HepG2 (cell line): Measurements from ENCODE around the gene VAV2. TPM values are rescaled to one million over a fixed set of nuclear protein-coding genes. Genes with fewer than 3 reads are reported as not detected.

Source experiments
- CTCF ChIP-seq: sonication (generic); formaldehyde crosslinking; IDR thresholded peaks from 2 replicates; pipeline ENCODE4 v1.5.0; 2020; ENCODE audit warnings: mild to moderate bottlenecking, missing genetic modification reagents, moderate library complexity
- FUBP1 ChIP-seq: sonication (generic); formaldehyde crosslinking; IDR thresholded peaks from 2 replicates; pipeline ENCODE4 v1.5.1; 2020; ENCODE audit warnings: missing genetic modification reagents, mild to moderate bottlenecking, borderline replicate concordance
- HNF1B ChIP-seq: sonication (generic); formaldehyde crosslinking; IDR thresholded peaks from 2 replicates; pipeline ENCODE4 v1.5.1; 2020; ENCODE audit warnings: mild to moderate bottlenecking, moderate library complexity, missing genetic modification reagents
- JARID2 ChIP-seq: sonication (generic); formaldehyde crosslinking; IDR thresholded peaks from 2 replicates; pipeline ENCODE4 v1.8.1; 2023; ENCODE audit warnings: missing genetic modification reagents, inconsistent platforms; ENCODE audit not compliant: insufficient replicate concordance
- MED1 ChIP-seq: sonication (generic); formaldehyde crosslinking; IDR thresholded peaks from 2 replicates; pipeline ENCODE4 v1.4.0; 2020; ENCODE audit warnings: missing genetic modification reagents
- MIER2 ChIP-seq: IDR thresholded peaks from 2 replicates; pipeline ENCODE4 v1.6.1; 2016; ENCODE audit warnings: missing biosample characterization, missing genetic modification reagents
- NRL ChIP-seq: sonication (generic); formaldehyde crosslinking; IDR thresholded peaks from 2 replicates; pipeline ENCODE4 v1.5.0; 2020; ENCODE audit warnings: missing genetic modification reagents, mild to moderate bottlenecking, moderate library complexity, borderline replicate concordance
- PHF21A ChIP-seq: sonication (generic); formaldehyde crosslinking; IDR thresholded peaks from 2 replicates; pipeline ENCODE4 v1.5.0; 2020; ENCODE audit warnings: mild to moderate bottlenecking, missing genetic modification reagents
- SMAD9 ChIP-seq: sonication (generic); formaldehyde crosslinking; IDR thresholded peaks from 2 replicates; pipeline ENCODE4 v1.5.1; 2020; ENCODE audit warnings: mild to moderate bottlenecking, missing genetic modification reagents
- ZFP91 ChIP-seq: sonication (generic); formaldehyde crosslinking; IDR thresholded peaks from 2 replicates; pipeline ENCODE4 v1.9.0; 2022; ENCODE audit warnings: missing genetic modification reagents, mild to moderate bottlenecking, borderline replicate concordance
- ZNF12 ChIP-seq: sonication (generic); formaldehyde crosslinking; IDR thresholded peaks from 2 replicates; pipeline ENCODE4 v1.5.0; 2020; ENCODE audit warnings: missing genetic modification reagents
- ZNF24 ChIP-seq: fragments of 450-650 bp; IDR thresholded peaks from 2 replicates; pipeline ENCODE4 v1.6.1; 2017; ENCODE audit warnings: antibody characterized with exemption, mild to moderate bottlenecking
- ZNF512 ChIP-seq: sonication (generic); formaldehyde crosslinking; IDR thresholded peaks from 2 replicates; pipeline ENCODE4 v1.4.0; 2020; ENCODE audit warnings: mild to moderate bottlenecking, missing genetic modification reagents
- ZNF660 ChIP-seq: sonication (generic); formaldehyde crosslinking; IDR thresholded peaks from 2 replicates; pipeline ENCODE4 v1.5.1; 2020; ENCODE audit warnings: mild to moderate bottlenecking, low read depth, missing genetic modification reagents, borderline replicate concordance
- ZNF691 ChIP-seq: sonication (generic); formaldehyde crosslinking; IDR thresholded peaks from 2 replicates; pipeline ENCODE4 v1.4.0; 2020; ENCODE audit warnings: missing genetic modification reagents, low read depth, mild to moderate bottlenecking, borderline replicate concordance
- ZNF75D ChIP-seq: sonication (generic); formaldehyde crosslinking; IDR thresholded peaks from 2 replicates; pipeline ENCODE4 v1.8.1; 2023; ENCODE audit warnings: missing genetic modification reagents, mild to moderate bottlenecking, borderline replicate concordance
- ZNF781 ChIP-seq: sonication (generic); formaldehyde crosslinking; IDR thresholded peaks from 2 replicates; pipeline ENCODE4 v1.5.1; 2020; ENCODE audit warnings: borderline replicate concordance, mild to moderate bottlenecking, missing genetic modification reagents; ENCODE audit errors: not compliant biosample characterization
- ZNF792 ChIP-seq: IDR thresholded peaks from 2 replicates; pipeline ENCODE4 v1.6.1; 2016
- ZSCAN21 ChIP-seq: sonication (generic); formaldehyde crosslinking; IDR thresholded peaks from 2 replicates; pipeline ENCODE4 v1.8.0; 2022; ENCODE audit warnings: mild to moderate bottlenecking, missing genetic modification reagents, moderate library complexity, borderline replicate concordance
- polyA plus RNA-seq, 8 experiments: library from polyadenylated mRNA; depleted of rRNA in 3 of 8; stranded (reverse) in 7 of 8; unstranded in 1 of 8; fragments of >200 nt; fragmentation: Illumina TruSeq in 4 of 8; extraction: Trizol in 4 of 8; gene quantifications; 2 replicates each; pipeline versions ENCODE4 v1.2.1 to v1.2.3, GENCODE V29; 2011 to 2016; ENCODE audit warnings: low read depth in 4 of 8, missing spikeins in 1 of 8, mixed read lengths in 1 of 8; ENCODE audit not compliant: insufficient read depth in 1 of 8
- total RNA-seq, 5 experiments: library from RNA; depleted of rRNA; stranded (reverse); fragments of >200 nt; fragmentation: Illumina TruSeq; extraction: Trizol; gene quantifications; 2 replicates each; pipeline ENCODE4 v1.2.3, GENCODE V29; 2016; ENCODE audit warnings: low read depth in 1 of 5

The VAV2 gene
- total and polyA plus RNA-seq, 2 of the 13 experiments (the other 11 are each of a cell fraction or from before 2014, with no cell fraction given), result 22.5 to 22.9 TPM

- TF ChIP-seq JARID2 (CRISPR knock-in tag) (no peak), NRL (CRISPR knock-in tag) (peak; percentile 89; the same call in 1 of the 2 replicates), SMAD9 (no peak), HNF1B (CRISPR knock-in tag) (peak; percentile 99), ZNF24 (no peak), MED1 (CRISPR knock-in tag) (peak; percentile 99), ZNF75D (CRISPR knock-in tag) (no peak), ZNF691 (CRISPR knock-in tag) (peak; percentile 98), CTCF (CRISPR knock-in tag) (peak; percentile 37; the same call in 1 of the 2 replicates), ZNF781 (no peak), ZFP91 (CRISPR knock-in tag) (peak; percentile 92), ZSCAN21 (CRISPR knock-in tag) (peak; percentile 80), ZNF660 (CRISPR knock-in tag) (no peak), ZNF512 (CRISPR knock-in tag) (0 out of 2 replicates have a peak, but pooled peaks have one; percentile 33), PHF21A (peak; percentile 100), ZNF12 (CRISPR knock-in tag) (peak; percentile 84), FUBP1 (peak; percentile 80; the same call in 1 of the 2 replicates), MIER2 (0 out of 2 replicates have a peak, but pooled peaks have one; percentile 83), ZNF792 (CRISPR knock-in tag) (peak; percentile 91)
Measured at GRCh38 chr9:133892193-133892920, 99.8 kb downstream of the VAV2 start (continued).
